Common myeloid progenitor, CD34-positive (primary cell): ENCODE measurements around the gene WDR1. TPM values are rescaled to one million over a fixed set of nuclear protein-coding genes. Genes with fewer than 3 reads are reported as not detected.

ENCODE experiments used
- CTCF ChIA-PET: fragments of 350-600 bp; sonication (Branson Sonifier 250); formaldehyde crosslinking; loops from one replicate; lab custom pipeline; 2021; ENCODE audit warnings: antibody characterized with exemption; lab: Charles Lee
- POLR2A ChIA-PET: fragments of 350-600 bp; sonication (Branson Sonifier 250); formaldehyde crosslinking; loops from one replicate; lab custom pipeline; 2021; ENCODE audit warnings: antibody characterized with exemption; lab: Charles Lee
- DNase-seq, 3 donors: peaks; one replicate each; pipeline versions ENCODE4 v3.0.0 to v3.0.0-alpha.2; 2013
- H3K27ac ChIP-seq, 2 experiments: 1 replicate in 1 of 2; 2 replicates in 1 of 2; pipeline ENCODE4 v1.7.0; 2013; ENCODE audit warnings: inconsistent platforms in 2 of 2, low read length in 2 of 2, mild to moderate bottlenecking in 2 of 2, low read depth in 1 of 2, moderate library complexity in 1 of 2; ENCODE audit not compliant: severe bottlenecking in 2 of 2, insufficient read depth in 1 of 2, poor library complexity in 1 of 2
- H3K27me3 ChIP-seq, 5 experiments: replicated peaks in 2 of 5; 1 replicate in 3 of 5; 2 replicates in 2 of 5; pipeline versions ENCODE4 v1.6.1 to v1.7.0; 2013; ENCODE audit warnings: low read length in 4 of 5, mild to moderate bottlenecking in 2 of 5, moderate library complexity in 2 of 5, inconsistent platforms in 1 of 5; ENCODE audit not compliant: insufficient read depth in 5 of 5, control insufficient read depth in 4 of 5
- H3K36me3 ChIP-seq, 4 experiments: 1 replicate in 2 of 4; 2 replicates in 2 of 4; pipeline versions ENCODE4 v1.6.1 to v1.7.0; 2013; ENCODE audit warnings: low read length in 3 of 4, control low read depth in 1 of 4, mild to moderate bottlenecking in 1 of 4; ENCODE audit not compliant: control insufficient read depth in 4 of 4, insufficient read depth in 4 of 4
- H3K4me1 ChIP-seq, 4 experiments: 1 replicate in 3 of 4; 2 replicates in 1 of 4; pipeline versions ENCODE4 v1.6.1 to v1.7.1; 2013; ENCODE audit warnings: low read length in 3 of 4, mild to moderate bottlenecking in 3 of 4, control low read depth in 1 of 4, inconsistent platforms in 1 of 4, moderate library complexity in 1 of 4; ENCODE audit not compliant: control insufficient read depth in 4 of 4, insufficient read depth in 4 of 4; ENCODE audit errors: control extremely low read depth in 1 of 4
- H3K4me3 ChIP-seq, 7 experiments: 1 replicate in 4 of 7; 2 replicates in 3 of 7; pipeline versions ENCODE4 v1.5.1 to v1.7.0; 2013; ENCODE audit warnings: mild to moderate bottlenecking in 7 of 7, low read length in 6 of 7, moderate library complexity in 6 of 7, inconsistent platforms in 2 of 7, low read depth in 2 of 7, control low read depth in 1 of 7; ENCODE audit not compliant: insufficient read depth in 4 of 7, control insufficient read depth in 1 of 7; ENCODE audit errors: extremely low read depth in 1 of 7
- H3K9me3 ChIP-seq, 5 experiments: 1 replicate in 4 of 5; 2 replicates in 1 of 5; pipeline versions ENCODE4 v1.6.1 to v1.7.1; 2013; ENCODE audit warnings: low read length in 4 of 5, mild to moderate bottlenecking in 2 of 5, inconsistent platforms in 1 of 5, low read depth in 1 of 5, moderate library complexity in 1 of 5; ENCODE audit not compliant: control insufficient read depth in 4 of 5, insufficient read depth in 2 of 5; ENCODE audit errors: control extremely low read depth in 1 of 5
- WGBS: methylation state at CpG from one replicate; pipeline ENCODE4 v1.1.5; 2013; ENCODE audit not compliant: insufficient coverage; 5-methylcytosine and 5-hydroxymethylcytosine counted together
- polyA plus RNA-seq: library from polyadenylated mRNA; unstranded; fragments of 120-200 nt; gene quantifications from one replicate; pipeline ENCODE4 v1.2.1, GENCODE V29; 2013

The WDR1 gene
- polyA plus RNA-seq, result 111 TPM

DNA sequence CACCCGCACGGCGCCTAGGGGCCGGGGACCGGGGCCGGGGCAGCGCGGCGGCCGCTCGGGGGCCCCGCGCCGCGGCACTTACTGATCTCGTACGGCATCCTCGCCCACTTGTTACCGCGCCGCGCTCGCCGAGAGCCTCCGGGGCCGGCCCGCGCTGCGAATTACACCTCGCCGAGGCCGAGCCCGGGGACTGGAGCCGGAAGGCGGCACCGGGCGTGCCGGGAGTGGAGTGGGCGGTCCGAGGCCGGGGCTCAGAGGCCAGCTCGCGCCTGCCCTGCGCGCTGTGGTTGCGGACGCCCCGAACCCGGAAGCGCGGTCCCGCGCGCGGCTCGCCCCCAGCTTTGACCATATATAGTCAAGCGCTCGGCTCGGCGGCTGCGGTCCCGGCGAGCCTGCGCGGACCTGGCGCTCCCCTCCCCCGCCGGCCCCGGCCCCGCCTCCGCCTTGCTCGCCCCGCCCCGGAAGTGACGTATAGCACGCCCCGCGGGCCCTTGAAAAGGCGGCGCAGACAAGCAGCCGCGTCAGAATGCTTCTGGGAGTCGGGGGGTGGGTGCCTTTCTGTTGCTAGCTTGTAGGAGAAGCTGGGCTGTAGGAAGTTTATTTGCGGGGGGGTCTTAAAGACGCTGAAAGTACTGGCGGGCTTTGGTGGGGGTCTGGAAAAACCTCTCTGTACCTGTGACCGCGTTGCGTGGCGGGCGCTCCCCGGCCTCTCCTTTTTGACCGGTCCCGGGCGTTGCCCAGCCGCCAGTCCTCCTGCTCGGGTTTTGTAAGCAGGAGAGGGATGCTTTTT lies at the start of gene WDR1:
TSS of gene WDR1 (minus strand) at position 231 of the 790 bp plus-strand sequence. CDS start at position 98, 133 bp downstream.
- H3K9me3 ChIP-seq, result no peaks in the 10 kb centered on the region
- no peaks in the 10 kb centered on the region for H3K27me3 ChIP-seq
- CTCF ChIA-PET, result interaction anchor here (1.2 to 6.7 kb wide), 8 partner anchors 9 to 64 kb away, joined by 3 to 49 read pairs (median 6); no protein-coding TSS in a partner anchor
- peak; percentile 88 to 96 (median 95) for DNase-seq
- peak within 1 kb of the TSS; percentile 90 to 96 for H3K27ac ChIP-seq
- peaks cover 6 to 66% (median 52%) of the 10 kb centered on the region in 4 experiments for H3K4me1 ChIP-seq
- peak within 1 kb of the TSS; percentile 72 to 89 (median 80) for H3K4me3 ChIP-seq
- POLR2A ChIA-PET, result interaction anchor here (0.7 to 3.2 kb wide), 9 partner anchors 9 to 340 kb away, joined by 3 to 56 read pairs (median 4); partner anchors contain the start of gene ZNF518B
- H3K36me3 ChIP-seq, result peaks cover 8 to 40% (median 28%) of the 10 kb centered on the region in 4 experiments
- WGBS, result under 1% methylated on average over 72 of the region's 97 CpGs

GRCh38 chr4:10164877-10165283 lies 48.3 kb upstream of the WDR1 start:
- CTCF ChIA-PET, result interaction anchor here (0.9 to 14.0 kb wide), 19 partner anchors 8 to 384 kb away, joined by 3 to 183 read pairs (median 4); partner anchors contain the start of gene WDR1

DNA sequence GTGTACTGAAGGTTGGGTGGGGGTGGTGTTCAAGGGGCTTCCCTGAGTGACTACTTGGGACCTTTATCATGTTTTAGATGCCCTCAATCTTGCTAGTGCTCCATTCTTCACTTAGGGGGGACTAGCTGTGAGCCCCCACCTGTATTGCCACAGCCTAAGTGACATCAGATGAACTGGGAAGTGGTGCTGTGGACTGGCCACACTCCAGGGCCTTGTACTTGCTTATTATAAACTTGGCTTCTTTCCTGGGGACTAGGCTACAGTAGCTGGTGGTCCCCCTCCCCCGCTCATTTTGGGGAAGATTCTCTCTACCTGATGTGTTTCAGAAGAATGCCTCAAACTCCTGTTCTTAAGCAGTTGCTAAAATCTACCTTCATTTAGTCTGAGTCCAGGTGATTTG lies 46.7 kb upstream of the WDR1 start:
- 86% methylated on average over 1 of the region's 1 CpG for WGBS
- Histone ChIP-seq H3K27ac (no peak overlapping the region), H3K27me3 (no peaks in the 10 kb centered on the region), H3K9me3 (no peaks in the 10 kb centered on the region), H3K4me1 (peaks cover 0 to 8% (median 3%) of the 10 kb centered on the region in 4 experiments), H3K36me3 (no peaks in the 10 kb centered on the region), H3K4me3 (no peak overlapping the region)
- CTCF ChIA-PET, result interaction anchor here (0.6 to 14.0 kb wide), 15 partner anchors 8 to 389 kb away, joined by 3 to 183 read pairs (median 4); partner anchors contain the start of gene WDR1
- POLR2A ChIA-PET, result no interaction called here
- DNase-seq, result no peak

More at GRCh38 chr4:10164877-10165283, 48.3 kb upstream of the WDR1 start:
- Histone ChIP-seq H3K4me1 (peaks cover 0 to 9% (median 5%) of the 10 kb centered on the region in 4 experiments), H3K9me3 (no peaks in the 10 kb centered on the region), H3K4me3 (no peak overlapping the region), H3K27me3 (no peaks in the 10 kb centered on the region), H3K36me3 (no peaks in the 10 kb centered on the region), H3K27ac (no peak overlapping the region)
- 30% methylated on average over 3 of the region's 3 CpGs for WGBS
- POLR2A ChIA-PET, result interaction anchor here (0.7 to 1.4 kb wide), 3 partner anchors 16 to 257 kb away, joined by 4 to 7 read pairs (median 4); no protein-coding TSS in a partner anchor
- DNase-seq, result peak in 2 of 3 donors; percentile 35 to 43

DNA sequence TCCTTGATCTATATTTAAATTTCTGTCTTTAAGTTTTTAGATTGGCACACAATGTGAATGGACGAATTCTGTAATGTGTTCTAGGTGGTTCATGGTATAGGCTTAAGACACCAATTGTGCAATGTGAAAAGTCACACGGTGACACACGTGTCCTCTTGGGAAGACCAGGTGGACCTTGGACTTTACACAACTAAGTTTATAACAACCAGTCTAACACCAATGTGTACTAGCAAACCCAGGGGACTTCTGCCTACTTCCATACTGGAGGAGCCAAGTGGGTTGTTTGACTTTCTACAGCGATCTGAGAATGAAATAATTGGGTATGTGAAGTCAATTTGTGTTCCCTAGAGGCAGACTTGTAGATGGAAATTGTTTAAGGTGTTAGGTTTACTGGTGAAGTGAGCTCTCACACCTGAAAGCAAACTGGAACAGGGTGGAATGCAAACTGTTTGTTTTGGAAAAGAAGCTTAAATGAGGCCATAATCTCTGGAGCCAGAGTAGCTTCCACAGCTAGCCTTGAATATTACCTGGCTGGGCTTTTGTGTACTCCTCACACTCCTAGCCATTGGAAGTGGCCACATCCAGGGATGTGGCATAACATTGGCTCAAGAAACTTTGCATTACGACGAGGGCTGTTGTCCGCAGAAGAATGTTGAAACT lies 45.9 kb upstream of the WDR1 start:
- WGBS, result 98% methylated on average over 4 of the region's 7 CpGs
- ChIA-PET CTCF (interaction anchor here (0.7 to 14.0 kb wide), 11 partner anchors 10 to 389 kb away, joined by 3 to 183 read pairs (median 4); no protein-coding TSS in a partner anchor), POLR2A (no interaction called here)
- Histone ChIP-seq H3K9me3 (no peaks in the 10 kb centered on the region), H3K4me1 (peaks cover 0 to 6% (median 0%) of the 10 kb centered on the region in 4 experiments), H3K36me3 (no peaks in the 10 kb centered on the region), H3K27ac (no peak overlapping the region), H3K4me3 (no peak overlapping the region), H3K27me3 (no peaks in the 10 kb centered on the region)
- DNase-seq, result no peak

DNA sequence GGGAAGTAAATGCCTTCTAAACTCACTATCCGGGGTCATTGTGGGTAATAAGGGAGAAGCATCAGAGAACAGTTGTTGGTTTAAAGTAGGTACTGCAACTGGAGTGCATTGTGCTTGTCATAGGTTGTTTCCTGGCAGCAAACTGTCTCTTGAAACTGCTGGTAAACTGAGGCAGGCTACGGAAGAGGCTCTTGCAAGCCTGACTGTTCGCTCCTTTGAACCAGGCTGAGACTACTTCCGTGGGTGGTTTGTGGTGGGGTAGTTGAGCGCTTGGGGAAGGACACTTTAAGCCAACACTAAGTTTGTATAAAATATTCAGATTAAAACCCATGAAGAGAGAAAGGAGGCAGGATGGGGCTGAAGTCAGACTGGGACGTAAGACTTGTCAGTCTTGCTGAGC lies 45.2 kb upstream of the WDR1 start:
- no peaks in the 10 kb centered on the region for H3K36me3 ChIP-seq
- no CpG with 5 or more reads among the region's 6 CpGs for WGBS
- no peak overlapping the region for H3K4me3 ChIP-seq
- ChIA-PET POLR2A (interaction anchor here (1.0 kb wide), 1 partner anchor 247 kb away, joined by 6 read pairs; no protein-coding TSS in a partner anchor), CTCF (interaction anchor here (0.9 to 12.8 kb wide), 12 partner anchors 10 to 412 kb away, joined by 3 to 211 read pairs (median 8); partner anchors contain the start of gene WDR1)
- no peaks in the 10 kb centered on the region for H3K9me3 ChIP-seq
- no peak for DNase-seq
- H3K27me3 ChIP-seq, result no peaks in the 10 kb centered on the region
- H3K4me1 ChIP-seq, result peaks cover 0 to 7% (median 0%) of the 10 kb centered on the region in 4 experiments
- no peak overlapping the region for H3K27ac ChIP-seq

- no peak for DNase-seq
- CTCF ChIA-PET, result interaction anchor here (0.6 to 12.8 kb wide), 22 partner anchors 9 to 995 kb away, joined by 3 to 211 read pairs (median 4); partner anchors contain the start of gene WDR1
- H3K4me3 ChIP-seq, result no peak overlapping the region
- H3K27me3 ChIP-seq, result no peaks in the 10 kb centered on the region
- no peak overlapping the region for H3K27ac ChIP-seq
- no peaks in the 10 kb centered on the region for H3K9me3 ChIP-seq
- WGBS, result 62% methylated on average over 3 of the region's 3 CpGs
- H3K4me1 ChIP-seq, result peaks cover 0 to 7% (median 0%) of the 10 kb centered on the region in 4 experiments
- POLR2A ChIA-PET, result interaction anchor here (0.8 to 1.0 kb wide), 2 partner anchors 76 to 248 kb away, joined by 3 to 6 read pairs; no protein-coding TSS in a partner anchor
- H3K36me3 ChIP-seq, result no peaks in the 10 kb centered on the region
Measured at GRCh38 chr4:10161146-10161545, 44.5 kb upstream of the WDR1 start.
